ENCODE measurements around the gene ILRUN.
"Not testable (repeated sequence)": the region's sequence is repeated elsewhere in the genome, so short reads cannot be mapped to it uniquely, and the experiment has no call there.

Gene ILRUN

DNA sequence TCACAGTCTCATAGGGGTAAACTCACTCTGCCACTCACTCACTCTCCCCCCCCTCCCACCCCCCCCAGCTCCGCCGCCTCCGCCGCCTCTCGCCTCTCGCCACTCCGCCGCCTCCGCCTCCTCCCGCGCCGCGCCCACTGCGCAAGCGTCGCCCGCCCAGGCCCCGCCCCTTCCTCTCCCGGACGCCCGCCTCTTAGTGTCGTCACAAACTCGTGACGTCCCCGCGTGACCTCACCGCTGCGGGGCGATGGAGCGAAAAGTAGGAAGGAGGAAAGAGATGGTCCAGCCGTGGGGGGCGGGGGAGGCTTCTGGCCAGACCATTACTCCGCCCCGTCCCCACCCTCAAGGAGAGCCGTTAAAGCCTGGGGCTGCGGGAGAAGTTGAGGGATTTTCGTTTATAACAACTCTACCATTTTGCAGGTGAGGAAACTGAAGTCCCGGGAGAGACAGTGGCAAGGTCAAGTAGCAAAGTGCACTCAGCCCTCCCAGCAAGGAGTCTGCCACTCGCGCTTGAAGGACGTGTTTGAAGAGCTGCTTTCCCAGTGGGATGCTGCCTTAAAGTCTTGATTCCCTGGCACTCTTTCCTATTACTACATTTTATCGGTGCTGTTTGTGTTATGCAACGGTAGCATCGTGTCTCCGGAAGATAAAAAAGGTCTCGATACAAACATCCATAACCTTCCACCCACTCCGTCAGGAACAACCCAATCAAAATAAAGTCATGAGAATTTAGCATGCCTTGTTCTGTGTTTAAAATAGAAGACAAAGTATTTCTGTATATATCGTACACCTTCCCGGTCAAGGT lies at the start of gene ILRUN:
Gene ILRUN (minus strand): TSS at position 29 of the 805 bp plus-strand sequence. CDS start 164 bp downstream, outside the sequence.
- DNase-seq = peak; percentile 97 to 99 (median 99)

DNA sequence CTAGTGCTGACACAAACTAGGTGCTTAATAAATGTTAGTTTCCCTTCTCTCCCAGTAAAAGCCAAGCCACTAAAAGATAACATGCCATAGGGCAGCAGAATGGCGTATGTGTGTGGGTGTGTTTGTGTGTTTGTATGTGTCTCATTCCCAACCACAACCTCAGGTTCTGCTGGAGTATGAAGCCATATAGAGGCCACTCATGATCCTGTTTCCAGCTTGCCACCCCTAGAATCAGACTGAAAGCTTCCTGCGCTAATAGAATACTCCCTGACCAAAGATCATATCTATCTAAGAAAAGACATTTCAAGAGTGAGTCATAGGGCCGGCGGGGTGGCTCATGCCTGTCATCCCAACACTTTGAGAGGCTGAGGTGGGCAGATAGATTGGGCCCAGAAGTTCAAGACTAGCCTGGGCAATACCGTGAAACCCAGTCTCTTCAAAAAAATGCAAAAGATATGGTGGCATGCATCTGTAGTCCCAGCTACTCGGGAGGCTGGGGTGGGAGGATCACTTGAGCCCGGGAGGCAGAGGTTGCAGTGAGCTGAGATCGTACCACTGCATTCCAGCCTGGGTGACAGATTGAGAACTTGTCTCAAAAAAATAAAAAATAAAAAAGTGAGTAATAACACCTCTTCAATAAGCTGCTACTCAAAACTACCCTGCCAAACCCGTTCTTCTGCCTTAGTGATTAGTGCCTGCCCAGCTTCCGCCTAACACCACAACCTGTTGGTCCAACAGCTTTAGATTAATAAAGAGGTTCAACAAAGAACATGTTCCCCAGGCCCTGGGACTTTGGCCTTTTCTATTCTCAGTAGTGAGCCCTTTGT lies 48.9 kb upstream of the ILRUN start:
- peak in 1 of 3 donors; percentile 29 for DNase-seq

DNA sequence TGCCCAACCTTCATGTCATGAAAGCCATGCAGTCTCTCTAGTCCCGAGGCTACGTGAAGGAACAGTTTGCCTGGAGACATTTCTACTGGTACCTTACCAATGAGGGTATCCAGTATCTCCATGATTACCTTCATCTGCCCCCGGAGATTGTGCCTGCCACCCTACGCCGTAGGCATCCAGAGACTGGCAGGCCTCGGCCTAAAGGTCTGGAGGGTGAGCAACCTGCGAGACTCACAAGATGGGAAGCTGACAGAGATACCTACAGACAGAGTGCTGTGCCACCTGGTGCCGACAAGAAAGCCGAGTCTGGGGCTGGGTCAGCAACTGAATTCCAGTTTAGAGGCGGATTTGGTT lies 47.7 kb upstream of the ILRUN start:
- DNase-seq = not testable (repeated sequence)

DNA sequence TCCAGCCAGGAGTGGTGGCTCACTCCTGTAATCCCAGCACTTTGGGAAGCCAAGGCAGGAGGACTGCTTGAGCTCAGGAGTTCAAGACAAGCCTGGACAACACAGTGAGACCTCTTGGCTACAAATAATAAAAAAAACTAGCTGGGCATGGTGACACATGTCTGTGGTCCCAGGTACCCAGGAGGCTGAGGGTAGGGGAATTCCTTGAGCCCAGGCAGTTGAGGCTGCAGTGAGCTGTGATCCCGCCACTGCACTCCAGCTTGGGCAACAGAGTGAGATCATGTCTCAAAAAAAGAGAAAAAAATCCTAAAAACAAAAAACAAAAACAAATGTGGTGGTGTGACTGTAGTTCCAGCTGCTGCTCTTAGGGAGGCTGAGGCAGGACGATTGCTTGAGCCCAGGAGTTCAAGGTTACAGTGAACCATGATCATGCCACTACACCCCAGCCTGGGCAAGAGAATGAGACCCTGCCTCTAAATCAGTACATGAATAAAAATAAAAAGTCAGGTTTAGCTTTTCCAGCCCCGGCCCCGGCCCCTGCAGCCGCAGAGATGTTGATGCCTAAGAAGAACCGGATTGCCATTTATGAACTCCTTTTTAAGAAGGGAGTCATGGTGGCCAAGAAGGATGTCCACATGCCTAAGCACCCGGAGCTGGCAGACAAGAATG lies 47.2 kb upstream of the ILRUN start:
- DNase-seq = no peak

DNA sequence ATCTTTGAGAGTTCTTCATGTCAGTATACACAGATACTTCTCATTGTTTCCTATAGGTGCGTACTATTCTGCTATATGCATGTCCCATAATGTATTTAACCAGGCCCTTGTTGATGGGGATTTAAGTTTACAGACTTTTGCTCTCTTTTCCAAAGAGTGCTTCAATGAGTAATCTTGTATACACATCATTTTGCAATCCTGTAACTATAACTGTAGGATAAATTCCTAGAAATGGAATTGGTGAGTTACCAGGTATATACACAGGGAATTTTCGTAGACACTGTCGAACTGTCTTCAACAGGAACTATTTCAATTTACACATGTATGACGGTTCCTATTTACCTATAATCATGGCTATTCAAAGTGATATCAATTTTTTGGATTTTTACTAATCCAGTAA lies 45.5 kb upstream of the ILRUN start:
- no peak for DNase-seq

DNA sequence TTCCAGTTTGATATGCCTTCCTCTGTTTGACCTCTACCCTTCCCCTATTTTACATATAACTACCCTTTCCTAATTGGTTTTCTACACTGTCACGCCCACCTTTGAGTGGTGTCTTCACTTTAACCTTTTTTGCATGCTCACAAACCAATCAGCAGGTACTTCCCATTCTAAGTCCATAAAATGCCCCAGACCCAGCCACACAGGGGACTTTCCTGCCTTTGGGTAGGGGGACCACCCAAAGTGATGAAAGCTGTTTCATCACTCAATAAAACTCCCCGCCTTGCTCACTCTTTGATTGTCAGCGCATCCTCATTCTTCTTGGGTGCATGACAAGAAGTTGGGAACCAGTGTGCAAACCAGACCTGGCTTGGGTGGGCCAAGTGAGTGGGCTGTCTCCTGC lies 40.3 kb upstream of the ILRUN start:
- peak; percentile 74 to 85 (median 84) for DNase-seq

DNA sequence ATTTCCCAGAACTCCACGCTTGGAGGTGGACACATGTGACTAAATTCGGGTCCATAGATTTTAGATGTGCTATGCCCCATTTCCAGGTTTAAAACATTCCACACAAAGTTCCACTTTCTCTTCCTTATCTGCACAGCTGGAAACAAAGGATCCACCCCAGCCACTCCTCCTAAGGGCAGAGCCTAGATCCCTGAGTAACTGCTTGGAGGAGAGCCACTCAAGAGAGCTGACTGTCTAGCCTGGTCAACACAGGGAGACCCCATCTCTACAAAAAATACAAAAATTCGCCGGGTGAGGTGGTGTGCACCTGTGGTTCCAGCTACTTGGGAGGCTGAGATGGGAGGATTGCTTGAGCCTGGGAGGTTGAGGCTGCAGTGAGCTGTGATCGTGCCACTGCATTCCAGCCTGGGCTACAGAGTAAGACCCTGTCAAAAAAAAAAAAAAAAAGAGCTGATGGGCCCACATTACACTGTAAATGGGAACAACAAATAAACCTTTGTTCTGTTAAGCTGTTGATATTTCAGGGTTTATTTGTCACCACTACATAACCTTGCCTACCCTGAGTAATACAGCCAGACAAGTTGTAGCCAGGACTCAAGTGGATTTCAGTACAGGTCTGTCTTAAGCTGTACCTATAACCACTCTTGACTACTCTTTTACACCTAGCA lies 35.0 kb upstream of the ILRUN start:
- no peak for DNase-seq

DNA sequence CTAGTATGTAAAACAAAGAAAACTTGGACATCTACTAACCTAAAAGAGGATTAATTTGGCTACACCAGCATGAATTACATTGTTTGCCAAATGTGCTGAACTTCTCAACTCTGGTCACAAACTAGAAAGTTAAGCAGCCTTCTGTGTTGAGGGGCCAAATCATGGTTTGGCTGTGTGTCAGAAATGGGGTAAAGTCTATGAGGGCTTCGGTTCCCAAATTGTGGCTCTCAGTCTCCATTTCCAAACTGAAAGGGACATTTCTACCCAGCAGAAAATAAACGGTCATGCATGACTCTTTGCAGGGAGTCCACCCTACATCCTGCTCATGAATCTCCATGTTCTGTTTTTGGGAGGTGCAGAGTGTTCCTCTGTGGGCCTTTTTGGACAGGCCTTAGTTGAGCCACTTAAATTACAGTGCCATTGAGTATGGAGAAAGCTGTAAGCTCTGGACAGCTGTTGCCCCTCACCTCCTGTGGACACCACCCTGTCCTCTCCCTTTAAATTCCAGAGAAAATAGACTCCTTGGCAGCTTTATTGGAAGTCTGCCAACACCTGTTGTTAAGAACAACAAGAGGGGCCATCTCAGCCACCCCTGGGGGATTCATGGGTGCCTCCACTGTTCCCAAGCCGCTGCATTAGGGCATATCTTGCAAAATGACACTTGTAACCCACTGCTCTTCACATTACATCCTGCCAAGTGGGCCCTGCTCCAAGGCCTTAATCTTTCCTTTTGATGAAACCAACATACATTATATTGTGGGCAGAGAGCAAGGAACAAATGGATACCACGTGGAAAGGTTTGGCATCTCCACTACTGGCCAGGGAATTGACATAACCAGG lies 33.3 kb upstream of the ILRUN start:
- no peak for DNase-seq

DNA sequence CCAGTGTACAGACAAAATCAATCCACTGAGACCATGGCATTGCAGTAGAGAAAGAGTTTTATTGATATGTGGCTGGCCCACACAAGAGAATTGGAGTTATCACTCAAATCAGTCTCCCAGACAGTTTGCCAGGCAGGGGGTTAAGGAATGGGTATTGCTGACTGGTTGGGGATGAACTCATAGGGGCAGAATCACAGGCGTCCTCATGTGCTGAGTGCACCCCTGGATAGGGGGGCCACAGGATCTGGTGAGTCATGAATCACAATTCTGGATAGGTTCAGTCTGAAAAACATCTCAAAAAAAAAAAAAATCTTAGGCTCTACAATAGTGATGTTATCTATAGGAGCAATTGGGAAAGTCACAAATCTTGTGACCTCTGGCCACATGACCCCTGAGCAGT lies 29.5 kb upstream of the ILRUN start:
- peak in 1 of 3 donors; percentile 13 for DNase-seq

DNA sequence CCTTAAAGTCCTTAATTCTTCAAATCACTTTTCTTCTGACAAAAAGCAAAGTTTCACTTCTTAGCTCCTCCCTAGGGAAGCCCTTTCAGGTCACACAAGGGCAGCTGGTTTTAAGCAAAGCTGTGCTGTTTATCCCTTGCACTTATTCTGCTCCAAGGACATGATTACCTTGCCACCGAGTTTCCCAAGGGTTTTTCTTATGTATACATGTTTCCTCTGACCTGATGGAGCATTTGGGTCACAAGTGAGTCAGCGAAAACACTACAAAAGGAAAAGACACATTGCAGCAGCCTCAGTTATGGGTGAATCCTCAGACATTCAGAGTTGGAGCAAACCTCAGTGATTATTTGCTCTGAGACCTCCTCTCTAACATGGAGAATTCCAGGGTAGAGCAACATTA lies 26.6 kb upstream of the ILRUN start:
- DNase-seq = peak in 1 of 3 donors; percentile 9

DNA sequence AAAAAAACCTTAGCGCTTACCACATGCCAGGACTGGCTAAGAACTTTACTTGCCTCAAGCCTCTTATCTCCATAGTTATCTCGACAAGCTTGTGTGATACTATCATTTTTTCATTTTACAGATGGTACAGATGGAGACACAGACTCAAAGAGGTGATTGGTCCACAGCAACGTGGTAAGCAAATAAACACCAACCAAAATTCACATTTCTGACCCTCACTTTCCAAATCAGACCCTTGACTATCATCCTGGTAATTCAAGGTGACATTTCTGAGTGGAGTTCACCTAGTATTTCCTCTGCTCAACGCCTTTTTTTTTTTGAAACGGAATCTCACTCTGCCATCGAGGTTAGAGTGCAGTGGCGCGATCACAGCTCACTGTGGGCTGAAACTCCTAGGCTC lies 25.9 kb upstream of the ILRUN start:
- no peak for DNase-seq

DNA sequence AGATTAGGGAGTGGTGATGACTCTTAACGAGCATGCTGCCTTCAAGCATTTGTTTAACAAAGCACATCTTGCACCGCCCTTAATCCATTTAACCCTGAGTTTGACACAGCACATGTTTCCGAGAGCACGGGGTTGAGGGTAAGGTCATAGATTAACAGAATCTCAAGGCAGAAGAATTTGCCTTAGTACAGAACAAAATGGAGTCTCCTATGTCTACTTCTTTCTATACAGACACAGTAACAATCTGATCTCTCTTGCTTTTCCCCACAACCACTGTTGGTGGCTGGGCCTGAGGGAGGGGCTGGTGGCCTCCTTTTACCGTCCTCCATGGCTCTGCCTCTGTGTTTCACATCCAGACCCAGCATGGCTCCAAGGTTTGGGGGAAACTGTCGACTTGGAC lies 23.6 kb upstream of the ILRUN start:
- DNase-seq = not testable (repeated sequence)

DNA sequence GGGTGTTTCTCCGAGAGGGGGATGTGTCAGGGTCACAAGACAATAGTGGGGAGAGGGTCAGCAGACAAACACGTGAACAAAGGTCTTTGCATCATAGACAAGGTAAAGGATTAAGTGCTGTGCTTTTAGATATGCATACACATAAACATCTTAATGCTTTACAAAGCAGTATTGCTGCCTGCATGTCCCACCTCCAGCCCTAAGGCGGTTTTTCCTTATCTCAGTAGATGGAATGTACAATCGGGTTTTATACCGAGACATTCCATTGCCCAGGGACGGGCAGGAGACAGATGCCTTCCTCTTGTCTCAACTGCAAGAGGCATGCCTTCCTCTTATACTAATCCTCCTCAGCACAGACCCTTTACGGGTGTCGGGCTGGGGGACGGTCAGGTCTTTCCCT lies 23.1 kb upstream of the ILRUN start:
- not testable (repeated sequence) for DNase-seq

DNA sequence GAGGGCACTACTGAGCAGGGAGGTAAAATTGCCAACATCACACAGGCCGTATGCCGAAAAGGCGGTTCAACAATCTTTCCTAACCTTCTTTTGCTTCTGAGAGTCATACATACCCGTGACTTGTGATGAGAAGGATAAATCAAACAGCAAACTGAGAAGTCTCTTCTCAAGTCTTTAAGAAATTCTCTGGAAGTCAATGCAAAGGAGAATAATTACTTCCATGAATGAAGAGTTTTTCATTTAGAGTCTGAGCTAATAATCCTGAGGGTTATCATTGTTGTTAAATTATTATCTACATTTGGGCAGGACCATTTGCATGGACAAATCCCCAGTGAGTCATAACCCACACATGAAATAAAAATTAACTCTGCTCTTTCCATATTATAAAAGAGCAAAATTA lies 22.4 kb upstream of the ILRUN start:
- no peak for DNase-seq

DNA sequence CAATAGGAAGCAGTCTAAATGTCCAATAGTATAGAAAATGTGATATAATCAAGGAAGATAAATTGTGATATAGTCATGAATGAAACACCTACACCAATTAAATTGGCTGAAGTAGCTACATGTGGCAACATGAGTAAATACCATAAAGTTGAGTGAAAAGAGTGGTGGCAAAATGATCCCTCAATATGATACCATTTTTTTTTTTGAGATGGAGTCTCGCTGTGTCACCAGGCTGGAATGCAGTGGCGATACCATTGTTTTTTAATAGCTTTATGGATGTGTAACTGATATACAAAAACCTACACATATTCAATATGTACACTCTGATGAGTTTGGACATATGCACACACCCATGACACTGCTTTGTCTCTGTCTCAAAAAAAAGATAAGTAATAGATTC lies 20.9 kb upstream of the ILRUN start:
- DNase-seq = no peak

DNA sequence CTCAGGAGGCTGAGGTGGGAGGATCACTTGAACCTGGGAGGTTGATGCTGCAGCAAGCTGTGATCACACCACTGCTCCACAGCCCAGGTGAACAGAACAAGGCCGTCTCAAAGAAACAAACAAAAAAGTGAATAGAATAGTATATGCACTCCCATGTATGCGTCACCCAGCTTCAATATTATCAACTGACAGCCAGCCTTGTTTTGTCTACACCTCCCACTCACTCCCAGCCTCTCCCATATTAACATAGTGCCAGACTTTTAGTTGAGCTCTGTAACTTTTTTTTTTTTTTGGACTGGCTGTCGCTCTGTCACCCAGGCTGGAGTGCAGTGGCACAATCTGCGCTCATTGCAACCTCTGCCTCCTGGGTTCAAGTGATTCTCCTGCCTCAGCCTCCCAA lies 18.1 kb upstream of the ILRUN start:
- no peak for DNase-seq

DNA sequence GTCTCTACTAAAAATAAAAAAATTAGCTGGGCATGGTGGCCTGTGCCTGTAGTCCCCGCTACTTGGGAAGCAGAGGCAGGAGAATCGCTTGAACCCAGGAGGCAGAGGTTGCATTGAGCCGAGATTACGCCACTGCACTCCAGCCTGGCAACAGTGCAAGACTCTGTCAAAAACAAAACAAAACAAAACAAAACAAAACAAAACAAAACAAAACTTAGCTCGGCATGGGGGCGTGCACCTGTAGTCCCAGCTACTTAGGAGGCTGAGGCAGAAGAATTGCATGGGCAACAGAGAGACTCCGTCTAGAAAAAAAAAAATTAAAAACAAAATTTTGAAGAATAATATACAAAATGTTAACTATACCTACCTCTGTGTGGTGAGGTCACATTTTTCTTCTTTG lies 16.3 kb upstream of the ILRUN start:
- not testable (repeated sequence) for DNase-seq

DNA sequence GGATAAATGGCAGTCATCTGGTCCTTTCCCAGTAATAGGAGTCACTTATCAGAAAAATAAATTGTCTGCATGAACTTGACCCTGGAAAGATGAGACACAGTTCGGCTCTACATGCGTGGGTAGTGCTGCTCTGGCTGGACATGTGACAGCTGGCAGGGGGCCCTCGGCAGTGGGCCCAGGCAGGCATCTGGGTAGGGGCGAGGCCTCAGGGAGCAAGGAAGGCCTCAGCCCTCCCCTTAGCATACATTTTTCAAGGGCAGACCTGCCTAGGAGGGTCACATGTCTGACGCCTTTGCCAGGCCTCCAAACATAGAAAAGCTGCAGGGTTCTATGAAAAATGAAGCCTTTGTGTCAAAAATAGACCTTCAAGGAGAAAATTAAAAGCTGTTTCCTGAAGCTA lies 12.8 kb upstream of the ILRUN start:
- DNase-seq = no peak

DNA sequence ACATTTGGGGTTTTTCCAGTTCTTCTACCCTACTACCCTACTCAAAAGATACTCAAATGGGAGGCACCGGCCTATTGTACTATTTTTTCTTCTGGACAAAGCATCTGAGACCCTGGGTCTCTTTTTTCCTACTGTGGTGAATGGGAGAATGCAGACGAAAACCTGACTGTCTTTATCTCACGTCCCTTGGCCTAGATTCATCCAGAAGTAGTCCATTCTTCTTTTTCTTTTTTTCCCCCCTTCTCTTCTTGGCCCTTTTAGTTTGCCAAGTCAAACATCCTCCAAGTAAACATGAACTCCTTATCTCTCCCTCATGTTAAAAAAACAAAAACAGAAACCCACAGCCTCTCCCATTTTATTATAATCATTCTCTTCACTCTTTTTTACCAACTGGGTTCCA lies 8.7 kb upstream of the ILRUN start:
- DNase-seq = no peak

DNA sequence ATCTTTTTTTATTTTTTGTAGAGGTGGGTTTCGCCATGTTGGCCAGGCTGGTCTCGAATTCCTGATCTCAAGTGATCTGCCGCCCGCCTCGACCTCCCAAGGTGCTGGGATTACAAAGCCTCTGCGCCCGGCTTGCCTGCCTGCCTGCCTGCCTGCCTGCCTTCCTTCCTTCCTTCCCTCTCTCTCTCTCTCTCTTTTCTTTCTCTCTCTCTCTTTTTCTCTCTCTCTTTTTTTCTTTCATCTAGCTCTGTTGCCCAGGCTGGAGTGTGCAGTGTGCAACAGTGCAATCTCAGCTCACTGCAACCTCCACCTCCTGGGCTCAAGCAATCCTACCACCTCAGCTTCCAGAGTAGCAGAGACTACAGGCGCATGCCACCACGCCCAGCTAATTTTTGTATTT lies 4.6 kb upstream of the ILRUN start:
- DNase-seq = no peak

DNA sequence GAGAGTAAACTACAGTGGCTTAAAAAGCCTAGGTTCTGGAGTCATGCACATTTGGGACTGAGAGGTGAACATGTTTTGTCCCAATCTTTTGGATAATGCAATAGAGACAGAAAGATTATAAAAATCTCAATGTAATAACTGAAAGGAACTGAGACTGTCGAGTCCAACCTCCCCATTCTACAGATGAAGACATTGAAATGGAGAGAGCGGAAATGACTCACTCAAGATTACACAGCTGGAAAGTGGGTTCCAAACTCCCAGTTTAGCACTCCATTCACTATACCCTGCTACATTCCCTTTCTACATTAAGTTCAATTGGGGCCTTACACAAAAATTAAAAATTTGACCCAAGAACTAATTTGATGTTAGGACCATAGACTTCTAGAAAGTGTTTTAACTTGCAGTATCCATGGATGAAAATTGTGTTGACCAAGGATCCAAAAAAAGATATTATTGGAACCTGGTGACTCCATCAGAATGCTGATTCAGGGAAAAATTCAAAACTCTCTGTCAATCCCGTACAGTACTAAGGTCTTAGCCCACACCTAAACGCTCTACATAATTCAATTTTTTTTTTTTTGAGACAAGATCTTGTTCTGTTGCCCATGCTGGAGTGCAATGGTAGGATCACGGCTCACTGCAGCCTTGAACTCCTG lies 1.5 kb upstream of the ILRUN start:
- peak; percentile 18 to 32 (median 29) for DNase-seq

DNA sequence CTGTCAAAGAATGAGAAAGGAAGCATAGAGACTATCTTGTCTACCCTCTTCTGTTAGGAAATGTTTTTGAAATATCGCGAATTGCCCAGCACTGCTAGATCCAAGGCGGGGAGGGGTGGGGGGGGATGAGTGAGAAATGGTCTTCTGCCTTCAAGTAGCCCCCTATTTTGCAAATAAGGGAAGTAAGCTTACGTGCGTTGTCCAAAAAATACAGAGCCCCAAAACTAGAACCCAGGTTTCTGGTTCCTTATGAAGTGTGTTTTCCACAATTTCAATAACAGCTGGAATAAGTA lies 923 bp upstream of the ILRUN start:
- no peak for DNase-seq
